ENCODE data around the gene TMBIM1.
"Not testable (repeated sequence)": the region's sequence is repeated elsewhere in the genome, so short reads cannot be mapped to it uniquely, and the experiment has no call there.

The TMBIM1 gene

GRCh38 chr2:218317835-218318234 lies 25.5 kb upstream of the TMBIM1 start:
- DNase-seq = no peak

GRCh38 chr2:218317303-218317630 lies 25.0 kb upstream of the TMBIM1 start:
- no peak for DNase-seq

- DNase-seq = no peak
Observed at GRCh38 chr2:218315397-218315796, 23.1 kb upstream of the TMBIM1 start.

DNA sequence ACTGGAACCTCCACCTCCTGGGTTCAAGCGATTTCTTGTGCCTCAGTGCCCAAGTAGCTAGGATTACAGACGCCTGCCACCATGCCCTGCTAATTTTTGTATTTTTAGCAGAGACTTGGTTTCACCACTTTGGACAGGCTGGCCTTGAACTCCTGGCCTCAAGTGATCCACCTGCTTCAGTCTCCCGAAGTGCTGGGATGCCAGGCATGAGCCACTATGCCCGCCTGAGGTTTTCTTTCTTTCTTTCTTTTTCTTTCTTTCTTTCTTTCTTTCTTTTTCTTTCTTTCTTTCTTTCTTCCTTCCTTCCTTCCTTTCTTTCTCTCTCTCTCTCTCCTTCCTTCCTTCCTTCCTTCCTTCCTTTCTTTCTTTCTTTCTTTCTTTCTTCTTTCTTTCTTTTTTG lies 22.5 kb upstream of the TMBIM1 start:
- not testable (repeated sequence) for DNase-seq

DNA sequence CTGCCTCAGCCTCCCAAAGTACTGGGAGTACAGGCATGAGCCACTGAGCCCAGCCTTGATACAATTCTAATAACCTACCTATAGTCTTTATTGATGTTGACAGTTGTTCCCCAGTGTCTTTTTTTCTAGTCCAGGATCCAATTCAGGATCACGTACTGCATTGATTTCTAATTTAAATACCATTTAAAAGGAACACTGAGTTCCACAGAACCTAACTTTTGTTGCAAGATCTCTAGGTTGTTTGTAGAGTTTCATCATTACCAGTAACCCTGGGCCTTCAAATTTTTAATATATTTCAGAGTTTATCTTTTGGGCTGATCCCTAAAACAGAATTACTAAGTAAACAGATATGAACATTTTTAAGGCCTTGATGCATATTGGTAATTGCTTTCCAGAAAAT lies 21.1 kb upstream of the TMBIM1 start:
- no peak for DNase-seq

- no peak for DNase-seq
Observed at GRCh38 chr2:218312267-218312756, 20.0 kb upstream of the TMBIM1 start.

GRCh38 chr2:218311541-218312266 lies 19.4 kb upstream of the TMBIM1 start:
- not testable (repeated sequence) for DNase-seq

- DNase-seq = no peak
Observed at GRCh38 chr2:218310853-218311540, 18.7 kb upstream of the TMBIM1 start.

GRCh38 chr2:218307415-218308090 lies 15.2 kb upstream of the TMBIM1 start:
- no peak for DNase-seq

DNA sequence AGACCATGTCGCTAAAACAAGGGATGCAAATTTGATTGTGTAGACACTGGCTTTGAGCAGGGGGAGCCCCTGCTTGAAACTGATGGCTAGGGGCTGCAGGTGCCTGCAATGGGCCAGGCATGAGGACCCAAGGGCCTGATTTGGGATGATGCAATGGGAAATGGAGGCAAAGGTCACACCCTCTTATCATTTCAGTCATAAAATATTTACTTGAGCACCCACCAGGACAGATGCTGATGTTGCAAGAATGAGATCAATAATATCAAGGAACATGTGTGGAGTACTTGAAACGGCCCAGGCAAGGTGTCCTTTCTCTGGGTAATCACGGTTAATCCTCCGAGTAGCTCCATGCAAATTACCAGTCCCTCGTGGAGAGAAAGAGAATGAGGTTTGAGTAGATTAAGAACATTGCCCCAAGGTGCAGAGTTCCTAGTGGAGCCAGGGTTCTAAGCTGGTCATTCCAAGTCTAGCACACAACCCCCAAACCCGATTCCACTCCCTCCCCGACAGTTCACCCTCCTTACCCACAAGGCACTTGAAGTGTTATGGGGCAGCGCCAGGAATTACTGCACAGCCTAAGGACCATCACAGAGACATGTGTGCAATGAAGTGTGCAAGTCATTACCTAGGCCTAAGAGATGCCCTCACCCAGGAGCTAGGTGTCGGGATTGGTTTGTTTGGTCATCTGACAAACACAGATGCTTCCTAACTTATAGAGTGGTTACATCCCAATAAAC lies 14.0 kb upstream of the TMBIM1 start:
- DNase-seq = no peak

GRCh38 chr2:218305383-218305782 lies 13.1 kb upstream of the TMBIM1 start:
- no peak for DNase-seq

- DNase-seq = peak; percentile 86
Observed at GRCh38 chr2:218301176-218301819, 9.0 kb upstream of the TMBIM1 start.

GRCh38 chr2:218300141-218300540 lies 7.8 kb upstream of the TMBIM1 start:
- no peak for DNase-seq

- DNase-seq = no peak
Observed at GRCh38 chr2:218298314-218298875, 6.1 kb upstream of the TMBIM1 start.

DNA sequence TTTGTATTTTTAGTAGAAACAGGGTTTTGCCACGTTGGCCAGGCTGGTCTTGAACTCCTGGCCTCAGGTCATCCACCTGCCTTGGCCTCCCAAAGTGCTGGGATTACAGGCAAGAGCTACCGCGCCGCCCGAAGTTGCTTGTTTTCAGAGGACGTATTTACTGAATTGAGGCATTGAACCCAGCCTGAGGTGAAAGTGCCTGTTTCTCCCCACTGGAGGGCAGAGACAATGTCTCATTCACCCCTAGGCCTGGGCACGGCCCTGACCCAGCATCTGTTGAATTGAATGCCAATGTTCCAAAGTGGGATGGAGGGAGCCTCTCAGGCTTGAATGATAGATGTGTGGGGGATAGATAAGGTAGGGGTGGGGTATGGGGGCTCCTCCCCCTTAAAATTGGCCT lies 4.5 kb upstream of the TMBIM1 start:
- no peak for DNase-seq

GRCh38 chr2:218296200-218296599 lies 3.9 kb upstream of the TMBIM1 start:
- DNase-seq = no peak

DNA sequence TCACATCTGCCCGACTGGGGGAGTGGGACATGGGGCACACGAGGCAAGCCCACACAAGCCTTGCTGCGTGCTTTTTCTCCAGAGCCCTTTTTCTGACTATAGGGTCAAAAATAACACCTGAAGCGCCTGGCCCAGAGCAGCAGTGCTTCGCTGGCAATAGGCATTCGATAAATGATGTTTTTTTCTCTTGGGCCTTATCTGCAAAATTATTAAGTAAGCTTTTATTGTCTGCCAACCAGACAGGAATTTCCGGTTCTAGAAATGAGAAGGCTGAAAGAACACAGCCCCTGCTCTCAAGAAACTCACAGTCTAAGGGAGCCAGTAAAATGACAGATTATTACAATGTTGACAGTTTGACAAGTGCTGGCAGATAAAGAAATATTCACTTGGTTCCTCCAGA lies 2.7 kb upstream of the TMBIM1 start:
- no peak for DNase-seq

DNA sequence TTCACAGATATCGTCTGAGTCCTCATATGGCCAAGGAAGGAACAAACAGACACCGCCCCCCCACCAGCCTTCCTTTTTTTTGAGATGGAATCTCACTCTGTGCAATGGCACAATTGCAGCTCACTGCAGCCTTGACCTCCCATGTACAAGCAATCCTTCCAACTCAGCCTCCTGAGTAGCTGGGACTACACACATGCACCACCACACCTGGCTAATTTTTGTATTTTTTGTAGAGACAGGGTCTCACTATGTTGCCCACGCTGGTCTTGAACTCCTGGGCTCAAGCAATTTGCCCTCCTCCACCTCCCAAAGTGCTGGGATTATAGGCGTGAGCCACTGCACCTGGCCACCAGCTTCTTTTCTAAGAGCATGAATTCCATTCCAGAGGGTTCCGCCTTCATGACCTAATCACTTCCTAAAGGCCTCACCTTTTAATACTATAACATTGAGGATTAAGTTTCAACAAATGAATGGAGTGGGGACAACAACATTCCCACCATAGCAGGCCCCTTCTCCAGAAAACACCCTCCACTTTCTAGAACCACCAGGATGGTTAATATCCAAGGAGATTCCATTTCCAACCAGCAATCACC lies 2.2 kb upstream of the TMBIM1 start:
- DNase-seq = no peak

DNA sequence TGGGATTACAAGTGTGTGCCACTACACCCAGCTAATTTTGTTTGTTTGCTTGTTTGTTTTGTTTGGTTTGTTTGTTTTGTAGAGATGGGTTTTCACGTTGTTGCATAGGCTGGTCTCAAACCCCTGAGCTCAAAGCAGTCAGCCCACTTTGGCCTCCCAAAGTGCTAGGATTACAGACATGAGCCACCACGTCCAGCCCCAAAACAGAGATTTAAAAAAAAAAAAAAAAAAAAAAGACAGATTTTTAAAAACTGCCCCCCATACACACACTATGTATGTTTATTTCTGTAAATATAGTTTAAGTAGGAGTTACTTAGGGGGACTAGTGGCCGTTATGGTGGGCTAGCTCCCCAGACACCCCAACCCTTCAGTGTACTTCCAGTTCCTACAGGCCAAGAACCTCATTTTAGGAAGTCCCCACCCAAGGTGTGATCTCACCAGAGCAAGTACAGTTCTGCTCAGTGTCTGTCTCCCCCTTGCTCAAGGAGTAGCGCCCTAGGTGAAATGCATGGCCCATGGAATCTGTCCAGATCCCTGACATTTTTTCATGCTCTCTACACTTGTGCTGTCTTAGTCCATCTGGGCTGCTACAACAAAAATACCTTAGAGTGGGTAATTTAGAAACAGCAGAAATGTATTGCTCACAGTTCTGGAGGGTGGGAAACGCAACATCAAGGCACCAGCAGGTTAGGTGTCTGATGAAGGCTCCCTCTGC lies 1.6 kb upstream of the TMBIM1 start:
- DNase-seq = no peak

DNA sequence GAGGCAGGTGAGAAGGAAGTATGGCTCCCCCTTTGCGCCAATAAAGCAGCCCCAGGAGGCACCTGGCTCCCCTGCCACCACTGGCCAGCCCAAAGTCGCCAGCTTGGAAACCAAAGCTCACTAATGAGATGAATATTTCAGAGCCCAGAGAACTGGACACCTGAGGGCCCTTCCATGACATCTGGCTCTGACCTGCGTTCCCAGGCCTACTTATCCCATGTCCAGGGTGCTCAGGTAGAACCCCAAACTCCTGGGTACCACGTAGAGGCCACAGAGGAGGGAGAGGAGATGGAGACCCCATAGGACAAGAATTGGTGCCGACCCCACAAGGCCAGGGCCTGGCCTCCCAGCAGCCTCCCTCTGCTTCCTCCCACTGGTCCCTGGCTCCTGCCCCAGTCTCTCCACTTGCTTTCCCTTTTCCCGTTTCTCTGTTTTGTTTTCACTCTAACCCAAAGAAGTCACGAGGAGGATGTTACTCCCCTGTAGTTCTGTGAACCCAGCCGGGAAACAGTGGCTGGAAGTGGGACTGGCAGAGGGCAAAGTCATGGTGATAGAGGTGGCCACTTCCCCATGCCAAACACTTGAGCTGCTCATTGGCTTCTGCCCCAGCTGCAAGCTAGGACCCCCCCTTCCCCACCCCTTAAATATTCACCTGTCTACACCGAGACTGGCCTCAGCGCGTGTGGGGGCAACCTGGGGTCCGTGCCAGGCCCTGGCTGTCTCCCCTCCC lies 820 bp downstream of the TMBIM1 start:
- no peak for DNase-seq

All from retina (tissue), 1 donor.